Inferior parietal cortex (tissue), 1 donor: Measurements from ENCODE around the gene FLNB.

Experiments
- DNase-seq: peaks from one replicate; pipeline ENCODE4 v3.0.0-alpha.2; 2016; ENCODE audit errors: extremely low spot score

The FLNB gene

GRCh38 chr3:58179235-58180098, 171.2 kb downstream of the FLNB start:
- DNase-seq, result no peak

GRCh38 chr3:58180099-58180880, 172.1 kb downstream of the FLNB start:
- no peak for DNase-seq

- DNase-seq, result no peak
Observed at GRCh38 chr3:58180940-58181587, 172.8 kb downstream of the FLNB start.

- DNase-seq, result no peak
Observed at GRCh38 chr3:58183221-58183620, 175.0 kb downstream of the FLNB start.

- no peak for DNase-seq
Observed at GRCh38 chr3:58183891-58184290, 175.7 kb downstream of the FLNB start.

GRCh38 chr3:58184309-58184981, 176.2 kb downstream of the FLNB start:
- no peak for DNase-seq

- no peak for DNase-seq
Observed at GRCh38 chr3:58184982-58185360, 176.7 kb downstream of the FLNB start.

GRCh38 chr3:58188173-58188564, 179.9 kb downstream of the FLNB start:
- no peak for DNase-seq

GRCh38 chr3:58188921-58189451, 180.8 kb downstream of the FLNB start:
- no peak for DNase-seq

GRCh38 chr3:58189691-58190090, 181.5 kb downstream of the FLNB start:
- DNase-seq, result no peak

GRCh38 chr3:58190291-58190690, 182.1 kb downstream of the FLNB start:
- no peak for DNase-seq

GRCh38 chr3:58190882-58191281, 182.7 kb downstream of the FLNB start:
- DNase-seq, result no peak

- DNase-seq, result no peak
Observed at GRCh38 chr3:58191361-58191991, 183.3 kb downstream of the FLNB start.

- DNase-seq, result no peak
Observed at GRCh38 chr3:58192069-58192468, 183.8 kb downstream of the FLNB start.

GRCh38 chr3:58193682-58194407, 185.6 kb downstream of the FLNB start:
- DNase-seq, result no peak

GRCh38 chr3:58197588-58197987, 189.4 kb downstream of the FLNB start:
- DNase-seq, result no peak

GRCh38 chr3:58198362-58198761, 190.1 kb downstream of the FLNB start:
- DNase-seq, result no peak

GRCh38 chr3:58198804-58199203, 190.6 kb downstream of the FLNB start:
- no peak for DNase-seq

- no peak for DNase-seq
Observed at GRCh38 chr3:58200121-58200709, 192.0 kb downstream of the FLNB start.

- no peak for DNase-seq
Observed at GRCh38 chr3:58200846-58201355, 192.7 kb downstream of the FLNB start.
